H1 (cell line): ENCODE data around the gene RPL3.

Source experiments
- ASH2L ChIP-seq: fragments of 200-600, 300-600 bp; sonication (generic); IDR thresholded peaks from one replicate; pipeline ENCODE4 v1.7.1; 2017; ENCODE audit warnings: low read length
- CBX8 ChIP-seq: fragments of 300-800, 300-1000 bp; sonication (generic); IDR thresholded peaks from 2 replicates; pipeline ENCODE4 v1.7.1; 2016; ENCODE audit warnings: low read depth, low read length, borderline replicate concordance
- CHD2 ChIP-seq: IDR thresholded peaks from 2 replicates; pipeline ENCODE4 v1.6.1; 2012; ENCODE audit warnings: low read length, improper control_type of control experiment
- EP300 ChIP-seq, 2 experiments: IDR thresholded peaks; 1 replicate in 1 of 2; 2 replicates in 1 of 2; pipeline ENCODE4 v1.6.1; 2011 to 2012; ENCODE audit warnings: low read depth in 2 of 2, low read length in 2 of 2, mild to moderate bottlenecking in 2 of 2, borderline replicate concordance in 1 of 2, inconsistent platforms in 1 of 2, moderate library complexity in 1 of 2
- EZH2 ChIP-seq: fragments of 200-600 bp; sonication (generic); IDR thresholded peaks from 2 replicates; pipeline ENCODE4 v1.7.1; 2012; ENCODE audit warnings: low read depth, mild to moderate bottlenecking, moderate library complexity, low read length, inconsistent platforms; ENCODE audit not compliant: severe bottlenecking
- GTF2F1 ChIP-seq: IDR thresholded peaks from 2 replicates; pipeline ENCODE4 v1.6.1; 2012; ENCODE audit warnings: low read depth, low read length, improper control_type of control experiment, borderline replicate concordance
- POLR2A ChIP-seq, 2 experiments: IDR thresholded peaks; 1 replicate in 1 of 2; 2 replicates in 1 of 2; pipeline ENCODE4 v1.6.1; 2011; ENCODE audit warnings: low read depth in 2 of 2, low read length in 2 of 2, mild to moderate bottlenecking in 2 of 2; ENCODE audit errors: control extremely low read depth in 1 of 2
- POLR2AphosphoS5 ChIP-seq: IDR thresholded peaks from 2 replicates; pipeline ENCODE4 v1.6.1; 2011; ENCODE audit warnings: low read depth, low read length
- TF ChIP-seq, protein P1 (sequence below): IDR thresholded peaks from 2 replicates; pipeline ENCODE4 v1.6.1; 2011; ENCODE audit warnings: low read length, improper control_type of control experiment
- TF ChIP-seq, protein P2 (sequence below): IDR thresholded peaks from 2 replicates; pipeline ENCODE4 v1.6.1; 2012; ENCODE audit warnings: inconsistent platforms
- TF ChIP-seq, protein P3 (sequence below), 3 experiments: IDR thresholded peaks; 1 replicate in 2 of 3; 2 replicates in 1 of 3; pipeline versions ENCODE4 v1.5.1 to v1.6.1; 2011; ENCODE audit warnings: low read length in 3 of 3, mild to moderate bottlenecking in 3 of 3, inconsistent platforms in 2 of 3, low read depth in 1 of 3, moderate library complexity in 1 of 3; ENCODE audit not compliant: insufficient read depth in 1 of 3; ENCODE audit errors: control extremely low read depth in 1 of 3

DNA sequence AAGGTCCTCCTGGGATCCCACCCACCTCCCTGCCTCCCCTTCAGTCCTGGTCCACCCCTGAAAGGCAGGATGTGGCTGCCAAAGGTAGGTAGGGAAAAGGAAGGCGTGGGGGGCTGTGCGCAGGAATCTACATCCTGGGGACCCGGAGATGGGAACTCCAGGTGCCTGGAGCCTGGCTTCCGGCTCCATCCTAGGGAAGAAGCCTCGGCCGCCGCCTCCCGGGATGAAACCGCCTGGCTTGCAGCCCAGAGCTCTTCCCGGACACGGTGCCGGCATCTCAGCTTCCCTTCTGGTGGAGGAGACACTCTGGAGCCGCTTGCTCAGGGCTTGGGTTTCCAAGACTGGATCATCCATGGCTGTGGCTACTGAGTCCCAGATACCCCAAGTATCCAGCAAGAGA, 41.4 kb downstream of the RPL3 start:
- TF ChIP-seq, protein P1, sequence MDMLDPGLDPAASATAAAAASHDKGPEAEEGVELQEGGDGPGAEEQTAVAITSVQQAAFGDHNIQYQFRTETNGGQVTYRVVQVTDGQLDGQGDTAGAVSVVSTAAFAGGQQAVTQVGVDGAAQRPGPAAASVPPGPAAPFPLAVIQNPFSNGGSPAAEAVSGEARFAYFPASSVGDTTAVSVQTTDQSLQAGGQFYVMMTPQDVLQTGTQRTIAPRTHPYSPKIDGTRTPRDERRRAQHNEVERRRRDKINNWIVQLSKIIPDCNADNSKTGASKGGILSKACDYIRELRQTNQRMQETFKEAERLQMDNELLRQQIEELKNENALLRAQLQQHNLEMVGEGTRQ, result no peak
- TF ChIP-seq CBX8 (no peak), CHD2 (no peak), GTF2F1 (no peak), POLR2AphosphoS5 (no peak), ASH2L (no peak), EZH2 (no peak), POLR2A (IDR thresholded peaks at IDR 0.05; ENCODE audit: control extremely low read depth in 1 of 2, low read depth in 2 of 2, low read length in 2 of 2) (no peak), EP300 (IDR thresholded peaks at IDR 0.05; ENCODE audit: borderline replicate concordance in 1 of 2, low read depth in 2 of 2, low read length in 2 of 2) (no peak)
- TF ChIP-seq, protein P2, sequence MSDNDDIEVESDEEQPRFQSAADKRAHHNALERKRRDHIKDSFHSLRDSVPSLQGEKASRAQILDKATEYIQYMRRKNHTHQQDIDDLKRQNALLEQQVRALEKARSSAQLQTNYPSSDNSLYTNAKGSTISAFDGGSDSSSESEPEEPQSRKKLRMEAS, result no peak
- TF ChIP-seq, protein P3, sequence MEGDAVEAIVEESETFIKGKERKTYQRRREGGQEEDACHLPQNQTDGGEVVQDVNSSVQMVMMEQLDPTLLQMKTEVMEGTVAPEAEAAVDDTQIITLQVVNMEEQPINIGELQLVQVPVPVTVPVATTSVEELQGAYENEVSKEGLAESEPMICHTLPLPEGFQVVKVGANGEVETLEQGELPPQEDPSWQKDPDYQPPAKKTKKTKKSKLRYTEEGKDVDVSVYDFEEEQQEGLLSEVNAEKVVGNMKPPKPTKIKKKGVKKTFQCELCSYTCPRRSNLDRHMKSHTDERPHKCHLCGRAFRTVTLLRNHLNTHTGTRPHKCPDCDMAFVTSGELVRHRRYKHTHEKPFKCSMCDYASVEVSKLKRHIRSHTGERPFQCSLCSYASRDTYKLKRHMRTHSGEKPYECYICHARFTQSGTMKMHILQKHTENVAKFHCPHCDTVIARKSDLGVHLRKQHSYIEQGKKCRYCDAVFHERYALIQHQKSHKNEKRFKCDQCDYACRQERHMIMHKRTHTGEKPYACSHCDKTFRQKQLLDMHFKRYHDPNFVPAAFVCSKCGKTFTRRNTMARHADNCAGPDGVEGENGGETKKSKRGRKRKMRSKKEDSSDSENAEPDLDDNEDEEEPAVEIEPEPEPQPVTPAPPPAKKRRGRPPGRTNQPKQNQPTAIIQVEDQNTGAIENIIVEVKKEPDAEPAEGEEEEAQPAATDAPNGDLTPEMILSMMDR (IDR thresholded peaks at IDR 0.05; ENCODE audit: control extremely low read depth in 1 of 3, insufficient read depth in 1 of 3, low read depth in 1 of 3, low read length in 3 of 3), result no peak
